SH-SY5Y (cell line): ENCODE results near the gene NDUFC1.

ENCODE experiments used
- GATA2 ChIP-seq: IDR thresholded peaks from 2 replicates; pipeline ENCODE4 v1.6.1; 2011; ENCODE audit warnings: mild to moderate bottlenecking, low read depth, low read length
- GATA3 ChIP-seq: IDR thresholded peaks from 2 replicates; pipeline ENCODE4 v1.6.1; 2011; ENCODE audit warnings: low read depth, mild to moderate bottlenecking, low read length, moderate library complexity

Gene NDUFC1

GRCh38 chr4:139301821-139302611 lies at the start of gene NDUFC1:
Gene NDUFC1, minus strand, starts transcription at chr4:139302477. Its CDS starts 6,679 bp downstream, at chr4:139295798.
- TF ChIP-seq GATA2 (no peak), GATA3 (no peak)

GRCh38 chr4:139337612-139338011 lies 35.3 kb upstream of the NDUFC1 start:
- no peak for TF ChIP-seq GATA3
- TF ChIP-seq GATA2, result no peak

- TF ChIP-seq GATA3 (no peak), GATA2 (no peak)
Observed at GRCh38 chr4:139333046-139333445, 30.8 kb upstream of the NDUFC1 start.

GRCh38 chr4:139331185-139331584 lies 28.9 kb upstream of the NDUFC1 start:
- TF ChIP-seq GATA3 (no peak), GATA2 (no peak)

GRCh38 chr4:139330283-139330682 lies 28.0 kb upstream of the NDUFC1 start:
- no peak for TF ChIP-seq GATA3
- no peak for TF ChIP-seq GATA2

- TF ChIP-seq GATA2 (no peak), GATA3 (no peak)
Observed at GRCh38 chr4:139329665-139330200, 27.5 kb upstream of the NDUFC1 start.

GRCh38 chr4:139324620-139325019 lies 22.3 kb upstream of the NDUFC1 start:
- TF ChIP-seq GATA3, result no peak
- no peak for TF ChIP-seq GATA2

GRCh38 chr4:139319571-139319970 lies 17.3 kb upstream of the NDUFC1 start:
- no peak for TF ChIP-seq GATA3
- TF ChIP-seq GATA2, result no peak

- TF ChIP-seq GATA3 (no peak), GATA2 (no peak)
Observed at GRCh38 chr4:139317635-139318034, 15.4 kb upstream of the NDUFC1 start.

- TF ChIP-seq GATA3 (no peak), GATA2 (no peak)
Observed at GRCh38 chr4:139316733-139317132, 14.5 kb upstream of the NDUFC1 start.

GRCh38 chr4:139315221-139315675 lies 13.0 kb upstream of the NDUFC1 start:
- TF ChIP-seq GATA3 (no peak), GATA2 (no peak)

- TF ChIP-seq GATA2 (no peak), GATA3 (no peak)
Observed at GRCh38 chr4:139314047-139314800, 11.9 kb upstream of the NDUFC1 start.

- TF ChIP-seq GATA3, result no peak
Observed at GRCh38 chr4:139312552-139313332, 10.5 kb upstream of the NDUFC1 start.

GRCh38 chr4:139311909-139312308 lies 9.6 kb upstream of the NDUFC1 start:
- TF ChIP-seq GATA2 (no peak), GATA3 (no peak)
